Lower lobe of right lung (tissue), 2 donors: ENCODE measurements around the gene SUCO. TPM values are rescaled to one million over a fixed set of nuclear protein-coding genes. Genes with fewer than 3 reads are reported as not detected.
A peak's percentile ranks its signal among the peaks of the same experiment; 100 is the strongest.

Source experiments
- ATAC-seq, 2 donors: fragments of 200-7000 bp; cut with Tn5 transposase; one replicate each; pipeline ENCODE4 v1.9.1; 2020 to 2022; ENCODE audit warnings: mild to moderate bottlenecking in 2 of 2, moderate library complexity in 2 of 2
- DNase-seq: peaks from one replicate; pipeline ENCODE4 v3.0.0-alpha.2; 2020
- H3K27ac ChIP-seq: fragments of 200-600 bp; one replicate; pipeline ENCODE4 v1.8.0; 2022
- H3K27me3 ChIP-seq: fragments of 200-600 bp; one replicate; pipeline ENCODE4 v1.8.0; 2022; ENCODE audit warnings: low read depth
- H3K36me3 ChIP-seq: fragments of 200-600 bp; one replicate; pipeline ENCODE4 v1.8.0; 2022; ENCODE audit warnings: mild to moderate bottlenecking
- H3K4me1 ChIP-seq: fragments of 200-600 bp; one replicate; pipeline ENCODE4 v1.8.0; 2022
- H3K4me3 ChIP-seq: fragments of 200-600 bp; one replicate; pipeline ENCODE4 v1.8.0; 2022; ENCODE audit warnings: mild to moderate bottlenecking
- H3K9me3 ChIP-seq: fragments of 200-600 bp; one replicate; pipeline ENCODE4 v1.8.0; 2022
- CTCF ChIP-seq: fragments of 200-600 bp; IDR thresholded peaks from one replicate; pipeline ENCODE4 v1.8.0; 2022; ENCODE audit warnings: antibody characterized with exemption, mild to moderate bottlenecking
- intact Hi-C: fragments of 100-400 bp; cut with DNase I; formaldehyde crosslinking; loops from one replicate; pipeline ENCODE4 v1.11.0; 2022
- long read RNA-seq: library from polyadenylated mRNA; unstranded; transcript quantifications from one replicate; pipeline ENCODE4 v2.0.0, GENCODE V29; 2021
- total RNA-seq: library from RNA; stranded (reverse); fragmentation: NEBNext Ultra II Directional; extraction: Animal tissue kit (Norgen Biotek cat#: 25700); gene quantifications from one replicate; pipeline ENCODE4 v1.2.1, GENCODE V29; 2021
- donor health status: DM: no; HTN: yes; CAD: no; lungs with severe emphysema.

SUCO gene
- total RNA-seq = 32.5 TPM
- long read RNA-seq, transcript SUCO-205 (2 exons, 756 nt) = major isoform, 5 of 31 reads
- long read RNA-seq, partial matches to known transcripts = 16 of 31 reads
- long read RNA-seq, other reads (novel, unspliced or antisense) = 10 of 31 reads

GRCh38 chr1:172532700-172533512, at the start of gene SUCO:
Gene SUCO, plus strand, starts transcription at chr1:172533150. Its CDS starts 286 bp downstream, at chr1:172533436.
- Histone ChIP-seq H3K27ac (peak within 1 kb of the TSS; percentile 99), H3K4me3 (peak within 1 kb of the TSS; percentile 87), H3K27me3 (no peaks in the 10 kb centered on the region), H3K36me3 (no peaks in the 10 kb centered on the region), H3K9me3 (no peaks in the 10 kb centered on the region), H3K4me1 (peaks cover 35% of the 10 kb centered on the region)
- intact Hi-C loops = no loop called here
- DNase-seq (peak; percentile 100), ATAC-seq (peak; percentile 96 to 99)
- TF ChIP-seq CTCF = peak; percentile 18

- intact Hi-C loops = no loop called here
- Histone ChIP-seq H3K4me1 (no peaks in the 10 kb centered on the region), H3K27ac (no peak overlapping the region), H3K4me3 (no peak overlapping the region), H3K36me3 (no peaks in the 10 kb centered on the region), H3K9me3 (no peaks in the 10 kb centered on the region), H3K27me3 (no peaks in the 10 kb centered on the region)
- ATAC-seq (no peak), DNase-seq (no peak)
- no peak for TF ChIP-seq CTCF
Observed at GRCh38 chr1:172483448-172483847, 49.5 kb upstream of the SUCO start.

DNA sequence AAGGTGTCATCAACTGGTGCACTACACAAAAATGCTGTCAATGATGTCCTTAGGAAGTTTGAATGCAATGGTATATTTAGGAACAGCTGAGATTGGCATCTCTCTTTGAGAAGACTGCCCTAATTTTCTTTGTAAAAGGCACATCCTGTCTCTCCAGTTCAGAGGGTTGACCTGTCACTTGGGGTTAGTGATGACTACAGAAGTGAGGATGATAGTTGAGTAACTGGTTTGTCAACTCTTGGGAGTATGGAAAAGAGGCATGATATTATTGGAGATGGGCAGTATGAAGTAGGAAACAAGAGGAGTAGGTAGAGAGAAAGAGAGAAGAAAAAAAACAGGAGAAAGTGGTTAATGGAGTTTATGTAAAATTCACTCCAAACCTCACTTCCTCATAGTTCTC, 48.7 kb upstream of the SUCO start:
- DNase-seq (no peak), ATAC-seq (no peak)
- no peaks in the 10 kb centered on the region for H3K4me1 ChIP-seq
- TF ChIP-seq CTCF = no peak
- intact Hi-C loops = no loop called here
- H3K4me3 ChIP-seq = no peak overlapping the region
- H3K9me3 ChIP-seq = no peaks in the 10 kb centered on the region
- no peaks in the 10 kb centered on the region for H3K27me3 ChIP-seq
- H3K27ac ChIP-seq = no peak overlapping the region
- H3K36me3 ChIP-seq = no peaks in the 10 kb centered on the region

GRCh38 chr1:172485626-172486025, 47.3 kb upstream of the SUCO start:
- Histone ChIP-seq H3K36me3 (no peaks in the 10 kb centered on the region), H3K4me3 (no peak overlapping the region), H3K4me1 (no peaks in the 10 kb centered on the region), H3K27ac (no peak overlapping the region), H3K9me3 (no peaks in the 10 kb centered on the region), H3K27me3 (peaks cover 1% of the 10 kb centered on the region)
- no peak for ATAC-seq
- intact Hi-C loops = no loop called here
- no peak for TF ChIP-seq CTCF
- no peak for DNase-seq

- no peaks in the 10 kb centered on the region for H3K9me3 ChIP-seq
- ATAC-seq (no peak), DNase-seq (no peak)
- no peak overlapping the region for H3K4me3 ChIP-seq
- TF ChIP-seq CTCF = no peak
- intact Hi-C loops = no loop called here
- H3K4me1 ChIP-seq = no peaks in the 10 kb centered on the region
- no peaks in the 10 kb centered on the region for H3K36me3 ChIP-seq
- peaks cover 4% of the 10 kb centered on the region for H3K27me3 ChIP-seq
- H3K27ac ChIP-seq = no peak overlapping the region
Observed at GRCh38 chr1:172486805-172487454, 46.0 kb upstream of the SUCO start.
